Testis (tissue), 3 donors: ENCODE results near the gene CAPZA1. TPM values are rescaled to one million over a fixed set of nuclear protein-coding genes. Genes with fewer than 3 reads are reported as not detected.
A peak's percentile ranks its signal among the peaks of the same experiment; 100 is the strongest.

Experiments used
- DNase-seq: peaks from one replicate; pipeline ENCODE4 v3.0.0-alpha.2; 2019
- H3K27ac ChIP-seq, 2 donors: fragments of 200-600 bp; sonication (generic); one replicate each; pipeline ENCODE4 v1.5.1; 2019
- H3K27me3 ChIP-seq: fragments of 200-600 bp; sonication (generic); one replicate; pipeline ENCODE4 v1.5.1; 2019
- H3K36me3 ChIP-seq: fragments of 200-600 bp; sonication (generic); one replicate; pipeline ENCODE4 v1.5.1; 2017; ENCODE audit warnings: low read depth; ENCODE audit errors: missing control alignments
- H3K4me1 ChIP-seq: fragments of 200-600 bp; sonication (generic); one replicate; pipeline ENCODE4 v1.5.1; 2019
- H3K4me3 ChIP-seq, 2 donors: fragments of 200-600 bp; sonication (generic); one replicate each; pipeline ENCODE4 v1.5.1; 2017 to 2019
- H3K9me3 ChIP-seq: fragments of 200-600 bp; sonication (generic); one replicate; pipeline ENCODE4 v1.5.1; 2017
- POLR2A ChIP-seq: fragments of 450-650 bp; IDR thresholded peaks from one replicate; pipeline ENCODE4 v1.6.1; 2017; ENCODE audit warnings: antibody characterized with exemption, mild to moderate bottlenecking, moderate library complexity
- WGBS, 2 donors: methylation state at CpG; one replicate each; pipeline ENCODE4 v1.1.5; 2018; 5-methylcytosine and 5-hydroxymethylcytosine counted together
- intact Hi-C: fragments of 100-400 bp; cut with DNase I; formaldehyde crosslinking; loops from one replicate; pipeline ENCODE4 v1.15.1; 2023; ENCODE audit warnings: low total_unique reads
- polyA plus RNA-seq: library from polyadenylated mRNA; stranded (reverse); fragments of 350-450 nt; fragmentation: Illumina TruSeq; extraction: RNeasy Lipid Tissue Mini Kit (QIAGEN cat#74804); gene quantifications from one replicate; pipeline ENCODE4 v1.2.3, GENCODE V29; 2014; ENCODE audit warnings: low read depth, low replicate concordance; ENCODE audit not compliant: insufficient read depth
- total RNA-seq, 2 donors: library from RNA; depleted of rRNA; stranded (reverse); fragments of >200 nt; gene quantifications; one replicate each; pipeline ENCODE4 v1.2.3, GENCODE V29; 2016
- TF ChIP-seq, protein P1 (sequence below), 3 experiments: fragments of 450-650 bp in 2 of 3; fragments of 200-600 bp in 1 of 3; sonication (generic) in 1 of 3; IDR thresholded peaks; one replicate each; pipeline ENCODE4 v1.5.1; 2016 to 2019; ENCODE audit warnings: antibody characterized with exemption in 3 of 3, mild to moderate bottlenecking in 2 of 3, moderate library complexity in 1 of 3

The CAPZA1 gene
- total and polyA plus RNA-seq, 3 donors from 2014 or later: 120 to 148 (median 144) TPM

DNA sequence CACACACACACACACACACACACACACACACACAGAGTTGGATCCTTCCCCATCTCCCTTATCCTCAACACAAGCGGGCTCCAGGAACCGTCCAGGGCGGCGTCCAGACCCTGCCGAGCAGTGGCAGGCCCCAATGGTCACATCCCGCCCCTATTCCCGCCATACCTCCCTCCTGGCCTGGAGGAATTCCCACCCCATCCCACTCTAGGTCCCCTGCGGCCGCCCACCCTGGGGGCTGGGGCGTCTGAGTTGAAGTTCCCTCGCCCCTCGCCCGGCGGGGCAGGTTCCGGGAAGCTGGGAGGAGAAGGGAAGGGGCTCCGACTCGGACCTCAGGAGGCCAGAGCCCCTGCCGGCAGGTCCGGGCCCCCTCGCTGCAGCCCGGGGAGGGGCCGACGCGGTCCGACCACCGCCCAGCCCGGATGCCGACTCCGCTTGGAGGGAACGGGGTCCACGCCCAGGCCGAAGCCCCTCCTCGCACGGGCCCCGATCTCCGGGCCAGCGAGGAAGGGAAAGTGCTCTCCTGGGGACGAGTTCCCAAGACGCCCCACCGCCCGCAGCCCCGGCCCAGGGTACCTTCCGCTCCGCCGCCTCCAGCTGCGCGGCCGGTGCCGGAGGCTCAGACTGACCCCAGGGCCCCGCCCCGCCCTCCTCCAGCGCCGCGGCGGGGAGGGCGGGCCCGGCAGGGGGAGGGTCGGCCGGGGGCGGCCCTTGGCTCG lies 87.0 kb downstream of the CAPZA1 start, which contains the start of gene RHOC:
TSS of gene RHOC (minus strand) at position 623 of the 716 bp plus-strand sequence. CDS start 3,328 bp downstream, outside the sequence.
- 0% methylated on average over 9 to 17 of the region's 61 CpGs for WGBS, 2 donors
- Histone ChIP-seq H3K4me1 (peaks cover 45% of the 10 kb centered on the region), H3K9me3 (no peaks in the 10 kb centered on the region), H3K36me3 (no peaks in the 10 kb centered on the region), H3K4me3 (peak within 1 kb of the TSS; percentile 92 to 96), H3K27ac (peak within 1 kb of the TSS; percentile 97 to 98), H3K27me3 (no peaks in the 10 kb centered on the region)
- DNase-seq: peak; percentile 75
- intact Hi-C loops: loop anchor here (2.0 to 5.0 kb wide), 3 partner anchors 88 to 309 kb away; partner anchors contain the start of genes CAPZA1, CTTNBP2NL and ST7L
- peak; percentile 80 for TF ChIP-seq POLR2A
- TF ChIP-seq, protein P1, sequence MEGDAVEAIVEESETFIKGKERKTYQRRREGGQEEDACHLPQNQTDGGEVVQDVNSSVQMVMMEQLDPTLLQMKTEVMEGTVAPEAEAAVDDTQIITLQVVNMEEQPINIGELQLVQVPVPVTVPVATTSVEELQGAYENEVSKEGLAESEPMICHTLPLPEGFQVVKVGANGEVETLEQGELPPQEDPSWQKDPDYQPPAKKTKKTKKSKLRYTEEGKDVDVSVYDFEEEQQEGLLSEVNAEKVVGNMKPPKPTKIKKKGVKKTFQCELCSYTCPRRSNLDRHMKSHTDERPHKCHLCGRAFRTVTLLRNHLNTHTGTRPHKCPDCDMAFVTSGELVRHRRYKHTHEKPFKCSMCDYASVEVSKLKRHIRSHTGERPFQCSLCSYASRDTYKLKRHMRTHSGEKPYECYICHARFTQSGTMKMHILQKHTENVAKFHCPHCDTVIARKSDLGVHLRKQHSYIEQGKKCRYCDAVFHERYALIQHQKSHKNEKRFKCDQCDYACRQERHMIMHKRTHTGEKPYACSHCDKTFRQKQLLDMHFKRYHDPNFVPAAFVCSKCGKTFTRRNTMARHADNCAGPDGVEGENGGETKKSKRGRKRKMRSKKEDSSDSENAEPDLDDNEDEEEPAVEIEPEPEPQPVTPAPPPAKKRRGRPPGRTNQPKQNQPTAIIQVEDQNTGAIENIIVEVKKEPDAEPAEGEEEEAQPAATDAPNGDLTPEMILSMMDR (IDR thresholded peaks at IDR 0.05): no peak

DNA sequence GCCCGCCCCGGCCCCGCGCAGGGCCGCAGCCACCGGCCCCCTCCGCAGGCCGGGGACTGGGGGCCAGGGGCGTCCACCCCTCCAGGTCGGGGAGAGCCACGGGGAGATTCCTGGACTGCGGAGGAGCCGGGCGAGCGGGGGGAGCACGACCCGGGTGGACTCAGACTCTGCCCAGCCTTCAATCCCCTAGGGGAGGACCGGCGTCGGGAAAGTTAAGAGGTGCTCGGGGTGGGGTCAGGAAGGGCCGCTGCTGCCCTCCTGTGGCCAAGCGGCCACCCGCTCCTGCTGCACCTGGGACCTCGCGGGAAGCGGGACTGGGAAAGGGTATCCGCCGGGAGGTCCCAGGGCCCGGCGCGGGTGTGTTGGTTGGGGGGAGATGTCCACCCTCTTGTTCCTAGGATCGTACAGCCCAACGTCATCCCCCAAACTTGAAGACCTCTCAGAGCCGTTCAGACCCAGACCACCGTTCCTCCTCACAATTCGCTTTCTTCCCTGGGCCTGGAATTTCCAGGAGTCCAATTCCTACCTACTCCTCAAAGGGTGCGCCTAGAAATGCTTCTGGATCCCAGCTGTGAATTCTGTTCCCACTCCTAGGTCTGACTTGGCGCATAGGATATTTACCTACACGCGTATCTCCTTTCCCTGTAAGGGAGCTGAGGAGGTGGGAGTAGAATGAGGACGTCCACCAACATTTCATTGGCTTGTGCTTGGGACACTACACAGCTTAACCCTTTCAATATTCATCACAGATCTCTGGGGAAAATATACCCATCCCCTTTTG lies 87.8 kb downstream of the CAPZA1 start:
- no peaks in the 10 kb centered on the region for H3K27me3 ChIP-seq
- no peaks in the 10 kb centered on the region for H3K9me3 ChIP-seq
- WGBS, 2 donors: 4 to 12% methylated on average over 9 to 25 of the region's 42 CpGs
- H3K4me3 ChIP-seq: peak overlapping the region; percentile 92 to 96
- TF ChIP-seq, protein P1 (IDR thresholded peaks at IDR 0.05): peak; percentile 81 to 90 (median 89)
- no peak for TF ChIP-seq POLR2A
- DNase-seq: peak; percentile 93
- peak overlapping the region; percentile 50 to 97 for H3K27ac ChIP-seq
- H3K4me1 ChIP-seq: peaks cover 40% of the 10 kb centered on the region
- H3K36me3 ChIP-seq: no peaks in the 10 kb centered on the region
- intact Hi-C loops: loop anchor here (2.0 to 5.0 kb wide), 3 partner anchors 89 to 310 kb away; partner anchors contain the start of genes CAPZA1, CTTNBP2NL and ST7L

DNA sequence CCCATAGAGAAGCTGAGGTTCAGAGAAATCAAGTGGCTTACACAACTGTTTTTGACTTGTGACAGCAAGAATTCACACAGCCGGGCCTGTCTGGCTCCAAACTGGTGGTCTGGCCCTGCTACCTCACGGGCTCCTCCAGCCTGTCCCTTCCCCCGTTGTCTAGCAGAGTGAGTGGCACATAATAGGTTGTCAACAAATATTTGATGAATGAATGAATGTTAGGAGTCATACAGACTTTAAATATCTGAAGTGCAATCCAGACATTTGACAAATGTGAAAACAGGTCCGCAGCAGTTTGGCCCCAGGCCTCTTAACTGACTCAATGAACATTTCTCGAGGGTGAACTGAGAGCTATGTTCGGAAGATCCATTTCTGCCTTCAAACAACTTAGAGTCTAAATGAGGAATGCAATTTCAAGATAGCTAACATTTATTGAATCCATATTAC lies 88.4 kb downstream of the CAPZA1 start:
- Histone ChIP-seq H3K4me3 (peak overlapping the region in 1 of 2 donors; percentile 96), H3K27ac (peak overlapping the region in 1 of 2 donors; percentile 97), H3K9me3 (no peaks in the 10 kb centered on the region), H3K4me1 (peaks cover 33% of the 10 kb centered on the region), H3K36me3 (no peaks in the 10 kb centered on the region), H3K27me3 (no peaks in the 10 kb centered on the region)
- WGBS, 2 donors: 67 to 79% methylated on average over 6 of the region's 6 CpGs
- no peak for DNase-seq
- intact Hi-C loops: loop anchor here (5.0 kb wide), 2 partner anchors 206 to 311 kb away; partner anchors contain the start of gene CTTNBP2NL
- no peak for TF ChIP-seq POLR2A
- TF ChIP-seq, protein P1 (IDR thresholded peaks at IDR 0.05): no peak

DNA sequence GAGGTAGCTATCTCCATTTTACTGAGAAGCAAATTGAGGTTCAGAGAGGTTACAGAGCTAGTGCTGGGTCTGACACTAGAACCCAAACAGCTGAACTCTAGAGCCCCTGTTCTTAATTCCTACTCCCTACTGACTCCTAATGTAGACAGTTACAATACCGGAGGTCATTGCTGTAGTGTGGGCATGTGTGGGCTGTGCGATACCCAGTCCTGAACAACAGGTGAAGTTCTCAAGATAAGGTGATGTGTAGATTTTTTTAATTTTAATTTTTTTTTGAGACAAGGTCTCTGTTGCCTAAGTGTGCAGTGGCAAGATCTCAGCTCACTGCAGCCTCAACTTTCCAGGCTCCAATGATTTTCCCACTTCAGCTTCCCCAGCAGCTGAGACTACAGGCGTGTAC lies 88.9 kb downstream of the CAPZA1 start:
- DNase-seq: no peak
- 92 to 95% methylated on average over 3 of the region's 3 CpGs for WGBS, 2 donors
- no peaks in the 10 kb centered on the region for H3K27me3 ChIP-seq
- peaks cover 30% of the 10 kb centered on the region for H3K4me1 ChIP-seq
- H3K9me3 ChIP-seq: no peaks in the 10 kb centered on the region
- H3K27ac ChIP-seq: no peak overlapping the region
- intact Hi-C loops: loop anchor here (5.0 kb wide), 2 partner anchors 206 to 311 kb away; partner anchors contain the start of gene CTTNBP2NL
- H3K4me3 ChIP-seq: no peak overlapping the region
- no peaks in the 10 kb centered on the region for H3K36me3 ChIP-seq
- TF ChIP-seq, protein P1 (IDR thresholded peaks at IDR 0.05): no peak
- no peak for TF ChIP-seq POLR2A
